ENCODE measurements around the gene FAM53B.

GRCh38 chr10:124791547-124792348 is 47.6 kb upstream of the FAM53B start, which contains the start of gene EEF1AKMT2:
- TF ChIP-seq EP300 (IDR thresholded peaks at IDR 0.05) (no peak), POLR2A (IDR thresholded peaks at IDR 0.05) (peak in 1 of 2 donors; percentile 76)
- TF ChIP-seq, protein P1, sequence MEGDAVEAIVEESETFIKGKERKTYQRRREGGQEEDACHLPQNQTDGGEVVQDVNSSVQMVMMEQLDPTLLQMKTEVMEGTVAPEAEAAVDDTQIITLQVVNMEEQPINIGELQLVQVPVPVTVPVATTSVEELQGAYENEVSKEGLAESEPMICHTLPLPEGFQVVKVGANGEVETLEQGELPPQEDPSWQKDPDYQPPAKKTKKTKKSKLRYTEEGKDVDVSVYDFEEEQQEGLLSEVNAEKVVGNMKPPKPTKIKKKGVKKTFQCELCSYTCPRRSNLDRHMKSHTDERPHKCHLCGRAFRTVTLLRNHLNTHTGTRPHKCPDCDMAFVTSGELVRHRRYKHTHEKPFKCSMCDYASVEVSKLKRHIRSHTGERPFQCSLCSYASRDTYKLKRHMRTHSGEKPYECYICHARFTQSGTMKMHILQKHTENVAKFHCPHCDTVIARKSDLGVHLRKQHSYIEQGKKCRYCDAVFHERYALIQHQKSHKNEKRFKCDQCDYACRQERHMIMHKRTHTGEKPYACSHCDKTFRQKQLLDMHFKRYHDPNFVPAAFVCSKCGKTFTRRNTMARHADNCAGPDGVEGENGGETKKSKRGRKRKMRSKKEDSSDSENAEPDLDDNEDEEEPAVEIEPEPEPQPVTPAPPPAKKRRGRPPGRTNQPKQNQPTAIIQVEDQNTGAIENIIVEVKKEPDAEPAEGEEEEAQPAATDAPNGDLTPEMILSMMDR (IDR thresholded peaks at IDR 0.05): peak; percentile 53 to 66
